ENCODE data around the gene ZNF263.

ZNF263 gene

DNA sequence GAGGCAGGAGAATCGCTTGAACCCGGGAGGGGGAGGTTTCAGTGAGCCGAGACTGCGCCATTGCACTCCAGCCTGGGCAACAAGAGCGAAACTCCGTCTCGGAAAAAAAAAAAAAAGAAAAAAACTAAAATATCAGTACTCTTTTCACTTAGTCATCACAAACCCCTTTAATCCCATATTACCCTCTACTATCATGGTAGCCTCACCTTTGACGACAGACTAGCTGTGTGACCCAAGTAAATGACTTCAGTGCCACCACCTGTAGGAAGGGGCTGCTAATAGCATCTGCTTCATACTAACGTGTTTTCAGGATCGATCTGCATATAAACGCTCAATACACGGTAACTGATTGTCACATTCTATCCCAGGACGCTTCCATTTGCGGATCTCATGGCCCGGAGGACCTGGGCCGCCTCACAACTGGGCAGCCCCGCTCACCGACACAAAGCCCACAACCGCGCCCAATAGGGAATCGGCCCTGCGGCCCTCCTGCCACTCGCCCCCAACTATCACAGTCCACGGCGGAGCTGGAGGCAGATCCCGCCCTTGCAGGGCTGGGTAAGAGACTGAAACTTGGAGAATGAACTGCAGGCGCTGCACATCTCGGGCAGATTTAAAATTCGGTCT lies 1.1 kb upstream of the ZNF263 start:
- TF ChIP-seq, protein P1, sequence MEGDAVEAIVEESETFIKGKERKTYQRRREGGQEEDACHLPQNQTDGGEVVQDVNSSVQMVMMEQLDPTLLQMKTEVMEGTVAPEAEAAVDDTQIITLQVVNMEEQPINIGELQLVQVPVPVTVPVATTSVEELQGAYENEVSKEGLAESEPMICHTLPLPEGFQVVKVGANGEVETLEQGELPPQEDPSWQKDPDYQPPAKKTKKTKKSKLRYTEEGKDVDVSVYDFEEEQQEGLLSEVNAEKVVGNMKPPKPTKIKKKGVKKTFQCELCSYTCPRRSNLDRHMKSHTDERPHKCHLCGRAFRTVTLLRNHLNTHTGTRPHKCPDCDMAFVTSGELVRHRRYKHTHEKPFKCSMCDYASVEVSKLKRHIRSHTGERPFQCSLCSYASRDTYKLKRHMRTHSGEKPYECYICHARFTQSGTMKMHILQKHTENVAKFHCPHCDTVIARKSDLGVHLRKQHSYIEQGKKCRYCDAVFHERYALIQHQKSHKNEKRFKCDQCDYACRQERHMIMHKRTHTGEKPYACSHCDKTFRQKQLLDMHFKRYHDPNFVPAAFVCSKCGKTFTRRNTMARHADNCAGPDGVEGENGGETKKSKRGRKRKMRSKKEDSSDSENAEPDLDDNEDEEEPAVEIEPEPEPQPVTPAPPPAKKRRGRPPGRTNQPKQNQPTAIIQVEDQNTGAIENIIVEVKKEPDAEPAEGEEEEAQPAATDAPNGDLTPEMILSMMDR (IDR thresholded peaks at IDR 0.05; ENCODE audit: borderline replicate concordance, insufficient read depth, low read depth, low read length): no peak
- peak overlapping the region; percentile 80 for H3K4me3 ChIP-seq (ENCODE audit: low read depth, low read length)

DNA sequence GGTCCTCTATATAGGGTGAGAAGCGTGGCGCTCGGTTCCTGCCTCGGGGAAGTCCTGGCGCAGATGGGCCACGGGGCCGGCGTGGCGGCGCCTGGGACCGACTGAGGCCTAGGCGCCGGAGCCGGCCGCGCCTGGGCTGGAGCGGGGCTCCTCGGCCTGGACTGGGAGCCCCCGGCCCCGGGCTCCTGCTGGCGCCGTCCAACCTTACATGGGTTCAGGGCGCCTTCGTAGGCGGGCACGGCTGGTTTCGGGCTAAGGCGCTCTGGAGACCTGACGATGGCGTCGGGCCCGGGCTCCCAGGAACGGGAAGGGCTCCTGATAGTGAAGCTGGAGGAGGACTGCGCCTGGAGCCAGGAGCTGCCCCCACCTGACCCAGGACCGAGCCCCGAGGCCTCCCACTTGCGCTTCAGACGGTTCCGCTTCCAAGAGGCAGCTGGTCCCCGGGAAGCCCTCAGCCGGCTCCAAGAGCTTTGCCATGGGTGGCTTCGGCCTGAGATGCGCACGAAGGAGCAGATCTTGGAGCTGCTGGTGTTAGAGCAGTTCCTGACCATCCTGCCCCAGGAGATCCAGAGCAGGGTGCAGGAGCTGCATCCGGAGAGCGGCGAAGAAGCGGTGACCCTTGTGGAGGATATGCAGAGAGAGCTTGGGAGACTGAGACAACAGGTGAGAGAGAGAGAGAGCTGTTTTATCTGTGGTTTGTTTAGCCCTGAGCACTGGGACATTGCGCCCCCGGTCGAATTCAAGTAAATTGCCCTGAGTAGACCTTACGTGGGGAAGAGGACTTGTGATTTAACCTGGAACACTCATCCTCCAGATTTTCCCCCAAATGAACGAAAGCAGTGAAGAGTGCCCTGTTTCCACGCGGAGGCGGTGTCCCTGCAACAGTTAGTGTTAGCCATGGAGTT lies 504 bp downstream of the ZNF263 start:
- TF ChIP-seq, protein P1 (IDR thresholded peaks at IDR 0.05; ENCODE audit: borderline replicate concordance, insufficient read depth, low read depth, low read length): no peak
- H3K4me3 ChIP-seq (ENCODE audit: low read depth, low read length): peak overlapping the region; percentile 80

DNA sequence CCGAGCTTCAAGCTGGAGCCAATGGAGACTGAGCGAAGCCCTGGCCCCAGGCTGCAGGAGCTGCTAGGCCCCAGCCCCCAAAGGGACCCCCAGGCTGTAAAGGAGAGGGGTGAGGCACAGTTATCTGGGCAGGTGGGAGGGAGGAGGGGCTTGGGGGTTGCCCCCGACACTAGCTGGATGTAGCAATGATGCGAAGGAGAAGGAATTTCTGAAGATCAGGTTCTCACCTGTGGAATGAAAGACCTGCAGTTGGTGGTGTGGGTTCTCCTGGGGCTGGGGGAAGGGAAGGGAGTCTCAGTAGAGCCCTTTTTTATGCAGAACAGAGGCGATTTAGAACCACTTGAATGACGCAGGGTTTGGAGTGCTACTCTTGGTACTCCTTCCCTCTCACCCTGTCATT lies 1.8 kb downstream of the ZNF263 start:
- TF ChIP-seq, protein P1 (IDR thresholded peaks at IDR 0.05; ENCODE audit: borderline replicate concordance, insufficient read depth, low read depth, low read length): no peak
- no peak overlapping the region for H3K4me3 ChIP-seq (ENCODE audit: low read depth, low read length)

DNA sequence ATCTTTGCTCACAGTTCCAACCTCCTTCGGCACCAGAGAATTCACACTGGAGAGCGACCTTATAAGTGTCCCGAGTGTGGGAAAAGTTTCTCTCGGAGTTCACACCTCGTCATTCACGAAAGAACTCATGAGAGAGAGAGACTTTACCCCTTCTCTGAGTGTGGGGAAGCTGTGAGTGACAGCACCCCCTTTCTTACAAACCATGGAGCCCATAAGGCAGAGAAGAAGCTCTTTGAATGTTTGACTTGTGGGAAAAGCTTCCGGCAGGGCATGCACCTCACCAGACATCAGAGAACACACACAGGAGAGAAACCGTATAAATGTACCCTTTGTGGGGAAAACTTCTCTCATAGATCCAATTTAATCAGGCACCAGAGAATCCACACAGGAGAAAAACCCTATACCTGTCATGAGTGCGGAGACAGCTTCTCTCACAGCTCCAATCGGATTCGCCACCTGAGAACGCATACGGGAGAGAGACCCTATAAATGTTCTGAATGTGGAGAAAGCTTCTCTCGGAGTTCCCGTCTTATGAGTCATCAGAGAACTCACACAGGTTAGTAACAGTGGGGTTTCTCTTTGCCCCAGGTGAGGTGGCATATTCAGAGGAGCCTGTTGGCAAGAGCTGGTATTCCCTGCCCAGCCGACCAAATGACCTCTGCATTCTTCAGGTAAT lies 6.8 kb downstream of the ZNF263 start:
- TF ChIP-seq, protein P1 (IDR thresholded peaks at IDR 0.05; ENCODE audit: borderline replicate concordance, insufficient read depth, low read depth, low read length): no peak
- H3K4me3 ChIP-seq (ENCODE audit: low read depth, low read length): no peak overlapping the region

DNA sequence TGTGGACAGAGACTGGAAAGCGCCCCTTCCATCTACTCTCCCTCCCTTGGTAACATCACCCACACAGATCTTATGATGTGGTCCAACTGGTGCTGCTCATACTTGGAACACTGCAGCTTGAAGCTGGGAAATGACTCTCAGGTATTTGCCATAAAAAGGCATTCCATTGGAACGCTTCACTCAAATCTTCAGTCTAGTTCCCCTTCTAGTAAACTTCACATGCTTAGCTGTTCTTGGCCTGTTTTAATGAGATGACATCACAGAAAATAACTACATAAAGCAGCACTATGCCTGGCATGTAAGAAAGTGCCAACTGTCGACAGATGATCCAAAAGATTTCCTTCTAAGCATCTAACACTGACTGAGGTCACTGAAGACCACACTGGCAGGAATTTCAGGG lies 9.3 kb downstream of the ZNF263 start:
- TF ChIP-seq, protein P1 (IDR thresholded peaks at IDR 0.05; ENCODE audit: borderline replicate concordance, insufficient read depth, low read depth, low read length): no peak

DNA sequence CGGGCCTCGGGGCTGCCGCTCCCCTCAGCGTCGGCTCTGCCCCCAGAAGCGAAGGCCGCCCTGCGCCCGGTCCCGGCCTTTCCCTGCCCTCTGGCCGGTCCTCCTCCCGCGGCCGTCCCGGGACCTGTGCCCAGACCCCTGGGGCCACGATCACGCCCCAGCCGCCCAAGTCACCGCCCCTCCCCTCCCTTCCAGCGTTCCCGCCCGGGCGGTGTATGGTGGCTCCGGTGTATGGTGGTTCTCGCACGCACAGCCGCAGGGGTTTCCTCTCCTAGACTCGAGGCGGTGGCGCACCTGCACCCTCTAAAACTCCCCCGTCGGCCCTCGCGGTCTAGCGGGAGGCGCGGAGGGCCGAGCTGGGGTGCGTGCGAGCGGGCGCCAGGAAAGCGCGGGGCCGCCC lies 11.9 kb downstream of the ZNF263 start:
- no peak overlapping the region for H3K4me3 ChIP-seq (ENCODE audit: low read depth, low read length)

More for the DNA sequence above, 9.3 kb downstream of the ZNF263 start:
- no peak overlapping the region for H3K4me3 ChIP-seq (ENCODE audit: low read depth, low read length)

More for the DNA sequence above, 11.9 kb downstream of the ZNF263 start:
- TF ChIP-seq, protein P1 (IDR thresholded peaks at IDR 0.05; ENCODE audit: borderline replicate concordance, insufficient read depth, low read depth, low read length): no peak

Data from GM12875 (cell line).